ENCODE results near the gene ZFPM1.

- no peak for TF ChIP-seq EZH2phosphoT487 (conservative IDR thresholded peaks at IDR 0.05; ENCODE audit: low read length)
- TF ChIP-seq CTCF (IDR thresholded peaks at IDR 0.05; ENCODE audit: insufficient read depth, low read length, poor library complexity, severe bottlenecking): no peak
These were observed 75.8 kb downstream of the ZFPM1 start for GRCh38 chr16:88528902-88529318.

All from SU-DHL-6 (cell line).